Activated naive CD8-positive, alpha-beta T cell treated with anti-CD3 and anti-CD28 coated beads, Interleukin-2, amount 50 U/mL, for 24 hours (primary cell): ENCODE data around the gene RPL28.
"Not testable (repeated sequence)": the region's sequence is repeated elsewhere in the genome, so short reads cannot be mapped to it uniquely, and the experiment has no call there.

Experiments used
- ATAC-seq: fragments of 150-1000 bp; cut with Tn5 transposase; one replicate; pipeline ENCODE4 v1.10.0; 2021
- DNase-seq: peaks from one replicate; pipeline ENCODE4 v3.0.0; 2021
- H3K27ac Mint-ChIP-seq: one replicate; pipeline ENCODE4 v1.8.0; 2021; ENCODE audit warnings: mild to moderate bottlenecking, mixed read lengths
- H3K27me3 Mint-ChIP-seq: one replicate; pipeline ENCODE4 v1.8.0; 2021; ENCODE audit warnings: mixed read lengths
- H3K36me3 Mint-ChIP-seq: one replicate; pipeline ENCODE4 v1.8.0; 2021; ENCODE audit warnings: low read depth, mixed read lengths
- H3K4me1 Mint-ChIP-seq: one replicate; pipeline ENCODE4 v1.8.0; 2021; ENCODE audit warnings: mixed read lengths
- H3K4me3 Mint-ChIP-seq: one replicate; pipeline ENCODE4 v1.8.0; 2021; ENCODE audit warnings: mild to moderate bottlenecking, moderate library complexity, mixed read lengths
- H3K9me3 Mint-ChIP-seq: one replicate; pipeline ENCODE4 v1.8.0; 2021; ENCODE audit warnings: mixed read lengths

Gene RPL28

DNA sequence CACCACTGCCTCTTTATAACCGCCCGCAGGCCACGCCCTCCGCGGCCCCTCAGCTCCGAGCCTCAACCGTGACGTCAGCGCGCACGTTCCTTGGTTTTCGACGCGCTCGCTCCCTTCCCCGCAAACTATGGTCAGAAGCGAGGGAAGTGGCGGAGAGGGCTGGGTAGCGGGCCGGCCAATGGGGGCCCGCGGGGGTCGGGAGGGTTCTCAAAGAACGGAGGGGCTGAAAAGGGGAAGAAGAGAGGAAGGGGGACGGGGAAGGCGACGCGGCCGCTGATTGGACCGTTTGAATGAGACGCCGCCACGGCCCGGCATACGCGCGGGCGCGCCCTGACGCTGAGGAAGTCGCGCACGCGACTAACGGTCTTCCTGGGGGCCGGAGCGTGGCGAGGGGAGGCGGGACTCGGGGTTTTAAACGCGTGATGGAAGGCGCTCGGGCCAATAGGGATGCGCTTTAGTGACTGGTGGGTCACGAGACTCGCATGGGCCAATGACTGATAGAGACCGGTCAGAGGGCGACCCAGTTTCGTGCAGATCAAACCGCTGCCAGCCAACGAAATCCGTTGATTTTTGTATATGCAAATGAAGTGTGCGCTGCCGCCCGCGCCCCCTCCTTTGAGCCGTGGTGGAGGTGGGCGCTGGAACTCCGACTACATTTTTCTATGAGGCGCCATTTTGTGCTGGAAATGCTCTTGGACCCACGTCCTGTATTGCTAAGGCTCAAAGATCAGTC lies 22.2 kb downstream of the RPL28 start:
- peak overlapping the region; percentile 92 for H3K4me3 Mint-ChIP-seq
- peaks cover 34% of the 10 kb centered on the region for H3K36me3 Mint-ChIP-seq
- H3K27ac Mint-ChIP-seq = peak overlapping the region; percentile 98
- H3K9me3 Mint-ChIP-seq = peaks cover 11% of the 10 kb centered on the region
- no peaks in the 10 kb centered on the region for H3K27me3 Mint-ChIP-seq
- H3K4me1 Mint-ChIP-seq = peaks cover 40% of the 10 kb centered on the region
- DNase-seq (peak; percentile 96), ATAC-seq (peak; percentile 96)

DNA sequence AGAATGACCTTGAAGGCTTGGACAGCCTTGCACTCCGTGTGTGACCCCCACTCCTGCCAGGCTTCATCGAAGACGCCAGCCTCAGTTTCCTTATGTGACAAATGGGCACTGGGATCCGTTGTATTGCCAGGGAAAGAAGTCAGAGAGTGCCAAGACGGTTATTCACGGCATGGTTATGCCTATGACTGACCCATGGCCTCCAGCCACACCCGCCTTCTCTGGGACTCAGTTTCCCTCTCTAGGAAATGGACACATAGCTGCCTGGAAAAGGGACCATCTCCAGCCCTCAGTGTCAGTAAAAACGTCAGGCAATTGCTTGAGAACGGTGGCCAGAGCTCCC lies 22.8 kb downstream of the RPL28 start:
- Mint-ChIP-seq H3K4me1 (peaks cover 37% of the 10 kb centered on the region), H3K27ac (peak overlapping the region; percentile 98), H3K27me3 (no peaks in the 10 kb centered on the region), H3K9me3 (peaks cover 11% of the 10 kb centered on the region), H3K36me3 (peaks cover 29% of the 10 kb centered on the region), H3K4me3 (peak overlapping the region; percentile 92)
- DNase-seq = no peak
- no peak for ATAC-seq

DNA sequence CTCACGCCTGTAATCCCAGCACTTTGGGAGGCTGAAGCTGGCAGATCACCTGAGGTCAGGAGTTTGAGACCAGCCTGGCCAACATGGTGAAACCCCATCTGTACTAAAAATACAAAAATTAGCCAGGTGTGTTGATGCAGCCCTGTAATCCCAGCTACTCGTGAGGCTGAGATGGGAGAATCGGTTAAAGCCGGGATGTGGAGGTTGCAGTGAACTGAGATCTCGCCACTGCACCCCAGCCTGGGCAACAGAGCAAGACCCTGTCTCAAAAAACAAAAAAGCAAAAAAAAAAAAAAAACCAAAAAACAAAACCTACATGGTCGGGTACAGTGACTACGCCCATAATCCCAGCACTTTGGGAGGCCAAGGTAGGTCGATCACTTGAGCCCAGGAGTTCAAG lies 23.4 kb downstream of the RPL28 start:
- not testable (repeated sequence) for DNase-seq, ATAC-seq, H3K27me3 Mint-ChIP-seq
- Mint-ChIP-seq H3K4me1 (peaks cover 32% of the 10 kb centered on the region), H3K9me3 (peaks cover 11% of the 10 kb centered on the region), H3K4me3 (peak overlapping the region; percentile 43), H3K36me3 (peaks cover 23% of the 10 kb centered on the region), H3K27ac (peak overlapping the region; percentile 98)

DNA sequence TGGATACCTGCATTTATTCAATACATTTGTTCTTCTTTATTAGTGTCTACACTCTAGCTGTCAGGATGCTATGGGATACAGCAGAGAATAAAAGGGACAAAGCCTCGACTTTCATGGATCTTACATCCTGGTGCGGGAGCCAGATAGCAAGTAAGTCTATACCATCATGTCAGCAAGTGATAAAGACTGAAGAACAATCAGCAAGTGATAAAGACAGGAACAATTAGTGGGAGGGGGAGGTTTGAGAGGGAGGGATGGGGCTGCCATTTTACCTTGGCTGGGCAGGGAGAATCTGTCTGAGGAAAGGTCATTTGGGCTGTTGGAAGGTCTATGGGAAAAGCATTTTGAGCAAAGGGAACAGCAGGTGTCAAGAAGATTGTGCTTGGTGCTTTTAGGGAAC lies 24.4 kb downstream of the RPL28 start:
- H3K27me3 Mint-ChIP-seq = peaks cover 2% of the 10 kb centered on the region
- no peak for ATAC-seq
- no peak overlapping the region for H3K27ac Mint-ChIP-seq

DNA sequence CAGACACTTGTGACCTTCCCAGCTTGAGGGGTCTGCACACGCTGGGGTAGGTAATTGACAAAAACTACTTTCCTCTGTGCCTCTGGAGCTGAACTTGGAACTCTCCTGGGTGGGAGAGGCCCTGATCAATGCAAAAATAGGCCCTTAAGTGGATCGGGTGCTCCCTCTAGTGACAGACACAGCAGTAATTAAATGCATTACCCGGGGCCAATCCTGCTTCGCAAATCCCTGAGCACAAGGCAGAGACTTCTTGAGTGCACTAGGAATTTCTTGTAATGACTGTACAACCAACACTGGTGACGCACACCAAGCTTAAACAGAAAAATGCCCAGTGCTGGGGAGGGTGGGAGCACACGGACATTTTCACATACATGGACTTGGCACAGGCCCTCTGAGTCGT lies 32.5 kb downstream of the RPL28 start:
- H3K27ac Mint-ChIP-seq = no peak overlapping the region
- peaks cover 13% of the 10 kb centered on the region for H3K4me1 Mint-ChIP-seq
- DNase-seq (peak; percentile 53), ATAC-seq (peak; percentile 76)
- H3K4me3 Mint-ChIP-seq = no peak overlapping the region
- H3K9me3 Mint-ChIP-seq = no peaks in the 10 kb centered on the region
- peaks cover 2% of the 10 kb centered on the region for H3K27me3 Mint-ChIP-seq
- no peaks in the 10 kb centered on the region for H3K36me3 Mint-ChIP-seq

More for the DNA sequence above, 24.4 kb downstream of the RPL28 start:
- peaks cover 21% of the 10 kb centered on the region for H3K36me3 Mint-ChIP-seq
- DNase-seq = no peak
- no peak overlapping the region for H3K4me3 Mint-ChIP-seq
- H3K4me1 Mint-ChIP-seq = peaks cover 32% of the 10 kb centered on the region
- H3K9me3 Mint-ChIP-seq = peaks cover 11% of the 10 kb centered on the region

DNA sequence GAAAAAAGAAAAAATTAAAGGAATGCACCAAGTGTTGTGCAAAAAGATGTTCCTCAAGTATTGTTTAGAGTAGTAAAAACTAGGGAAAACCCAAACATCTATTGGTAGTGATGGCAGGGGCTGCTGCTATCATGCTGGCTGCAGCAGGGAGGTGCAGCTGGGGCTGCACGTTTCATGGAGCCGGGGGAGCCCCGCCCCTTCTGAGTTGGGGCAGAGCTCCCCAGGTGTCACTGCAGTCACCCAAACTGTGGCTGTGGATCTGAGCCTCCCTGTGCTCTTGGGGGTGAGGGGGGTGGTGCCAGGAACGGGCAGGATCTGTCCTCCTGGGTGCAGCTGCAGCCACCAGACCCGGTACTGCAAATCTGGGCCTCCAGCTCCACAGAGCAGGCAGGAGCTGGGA lies 33.4 kb downstream of the RPL28 start:
- DNase-seq (no peak), ATAC-seq (no peak)
- Mint-ChIP-seq H3K36me3 (no peaks in the 10 kb centered on the region), H3K27me3 (peaks cover 7% of the 10 kb centered on the region), H3K27ac (no peak overlapping the region), H3K4me3 (no peak overlapping the region), H3K4me1 (peaks cover 13% of the 10 kb centered on the region), H3K9me3 (no peaks in the 10 kb centered on the region)

DNA sequence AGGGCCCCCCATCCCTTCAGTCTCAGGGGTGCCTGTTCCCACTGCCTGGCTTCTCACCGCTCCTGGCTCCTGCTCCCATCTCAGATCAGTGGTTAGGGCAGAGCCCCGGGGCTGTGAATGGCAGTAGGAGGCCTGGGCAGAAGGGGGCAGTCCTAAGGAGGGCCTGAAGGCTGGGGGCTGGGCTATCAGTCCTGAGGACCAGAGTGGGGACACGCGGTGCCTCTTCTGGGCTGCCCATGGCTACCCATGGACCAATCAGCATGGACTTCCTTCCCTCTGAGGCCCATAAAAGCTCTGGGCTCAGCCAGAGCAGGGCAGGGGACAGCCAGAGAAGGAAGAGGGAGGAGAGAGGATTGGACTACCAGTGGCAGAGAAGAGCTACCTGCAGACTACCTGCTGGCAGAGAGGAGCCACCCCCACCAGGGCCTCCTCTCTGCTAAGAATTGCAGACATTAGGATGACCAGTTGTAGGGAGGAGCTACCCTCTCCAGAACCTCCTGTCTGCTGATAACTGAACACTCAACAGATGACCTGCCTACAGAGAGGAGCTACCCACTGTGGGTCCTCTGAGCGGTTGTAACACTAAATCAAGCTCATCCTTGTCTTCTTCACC lies 34.0 kb downstream of the RPL28 start:
- H3K9me3 Mint-ChIP-seq = no peaks in the 10 kb centered on the region
- DNase-seq (no peak), ATAC-seq (no peak)
- H3K4me1 Mint-ChIP-seq = peaks cover 13% of the 10 kb centered on the region
- peaks cover 7% of the 10 kb centered on the region for H3K27me3 Mint-ChIP-seq
- no peak overlapping the region for H3K4me3 Mint-ChIP-seq
- H3K27ac Mint-ChIP-seq = no peak overlapping the region
- no peaks in the 10 kb centered on the region for H3K36me3 Mint-ChIP-seq

DNA sequence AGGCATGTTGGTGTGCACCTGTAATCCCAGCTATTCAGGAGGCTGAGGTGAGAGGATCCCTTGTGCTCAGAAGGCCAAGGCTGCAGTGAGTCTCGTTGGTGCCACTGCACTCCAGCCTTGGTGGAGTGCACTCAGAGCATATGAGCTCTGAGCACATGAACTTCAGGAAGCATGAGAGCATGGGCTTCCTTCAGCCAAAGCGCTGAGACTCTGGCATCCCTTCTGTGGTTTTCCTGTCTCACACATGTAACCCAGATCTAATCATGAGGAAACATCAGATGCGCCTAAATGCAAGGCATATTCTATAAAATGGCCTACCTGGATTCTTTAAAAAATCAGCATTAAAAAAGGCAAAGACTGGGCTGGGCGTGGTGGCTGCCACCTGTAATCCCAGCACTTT lies 35.5 kb downstream of the RPL28 start:
- not testable (repeated sequence) for H3K27ac Mint-ChIP-seq, H3K36me3 Mint-ChIP-seq, H3K27me3 Mint-ChIP-seq, DNase-seq, H3K4me3 Mint-ChIP-seq, H3K9me3 Mint-ChIP-seq, ATAC-seq
- peaks cover 13% of the 10 kb centered on the region for H3K4me1 Mint-ChIP-seq

DNA sequence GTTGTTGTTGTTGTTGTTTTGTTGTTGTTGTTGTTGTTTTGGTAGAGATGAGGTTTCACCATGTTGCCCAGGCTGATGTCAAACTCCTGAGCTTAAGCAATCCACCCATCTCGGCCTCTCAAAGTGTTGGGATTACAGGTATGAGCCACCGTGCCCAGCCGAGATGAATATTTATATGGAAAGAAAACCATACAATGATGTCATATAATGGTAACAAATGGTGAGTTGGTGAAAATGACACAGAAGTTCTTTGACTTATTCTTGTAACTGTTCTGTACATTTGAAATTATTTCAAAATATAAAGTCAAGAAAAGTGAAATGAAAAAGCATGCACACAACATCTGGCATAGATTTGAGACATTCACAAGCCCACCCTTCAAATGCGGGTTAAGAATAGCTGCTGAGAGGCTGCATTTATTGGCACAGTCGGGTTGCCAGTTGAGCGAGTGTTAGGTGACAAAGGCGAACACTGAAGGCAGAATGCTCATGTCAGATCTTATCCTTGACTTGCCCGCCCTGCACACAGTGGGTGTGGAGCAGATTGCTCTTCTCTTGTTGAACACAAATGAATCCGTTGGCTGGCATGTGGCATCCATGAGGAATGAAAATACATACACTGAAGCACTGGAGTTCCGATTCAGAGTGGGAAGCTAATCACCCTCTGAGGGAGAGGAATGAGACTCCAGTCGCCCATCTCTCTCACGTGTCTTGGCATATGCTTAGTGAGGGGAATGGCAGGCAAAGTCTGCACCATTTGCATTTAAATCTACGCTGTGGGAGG lies 37.7 kb downstream of the RPL28 start:
- H3K27ac Mint-ChIP-seq = no peak overlapping the region
- no peaks in the 10 kb centered on the region for H3K36me3 Mint-ChIP-seq
- H3K4me1 Mint-ChIP-seq = peaks cover 9% of the 10 kb centered on the region
- H3K4me3 Mint-ChIP-seq = no peak overlapping the region
- H3K27me3 Mint-ChIP-seq = peaks cover 4% of the 10 kb centered on the region
- ATAC-seq (no peak), DNase-seq (no peak)
- H3K9me3 Mint-ChIP-seq = no peaks in the 10 kb centered on the region

DNA sequence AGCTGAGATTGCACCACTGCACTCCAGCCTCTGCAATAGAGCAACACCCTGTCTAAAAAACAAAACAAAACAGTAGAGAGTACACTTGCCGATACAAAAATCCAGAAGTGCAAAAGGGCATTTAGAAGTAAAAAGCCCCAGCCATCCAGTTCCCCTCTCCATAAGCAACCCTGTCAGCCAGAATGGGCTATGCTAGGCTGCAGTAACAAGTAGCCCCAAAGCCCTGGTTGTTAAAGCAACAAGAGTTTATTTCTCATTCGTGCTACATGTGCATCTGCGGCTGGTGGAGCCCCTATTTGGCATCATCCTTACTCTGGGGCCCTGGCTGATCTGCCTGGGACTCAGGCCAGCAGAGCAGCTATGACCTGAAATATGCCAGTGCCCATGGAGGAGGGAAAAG lies 38.8 kb downstream of the RPL28 start:
- H3K4me3 Mint-ChIP-seq = no peak overlapping the region
- no peak for ATAC-seq
- H3K27ac Mint-ChIP-seq = no peak overlapping the region
- no peaks in the 10 kb centered on the region for H3K9me3 Mint-ChIP-seq
- peaks cover 11% of the 10 kb centered on the region for H3K4me1 Mint-ChIP-seq
- DNase-seq = no peak
- H3K36me3 Mint-ChIP-seq = no peaks in the 10 kb centered on the region
- peaks cover 8% of the 10 kb centered on the region for H3K27me3 Mint-ChIP-seq

DNA sequence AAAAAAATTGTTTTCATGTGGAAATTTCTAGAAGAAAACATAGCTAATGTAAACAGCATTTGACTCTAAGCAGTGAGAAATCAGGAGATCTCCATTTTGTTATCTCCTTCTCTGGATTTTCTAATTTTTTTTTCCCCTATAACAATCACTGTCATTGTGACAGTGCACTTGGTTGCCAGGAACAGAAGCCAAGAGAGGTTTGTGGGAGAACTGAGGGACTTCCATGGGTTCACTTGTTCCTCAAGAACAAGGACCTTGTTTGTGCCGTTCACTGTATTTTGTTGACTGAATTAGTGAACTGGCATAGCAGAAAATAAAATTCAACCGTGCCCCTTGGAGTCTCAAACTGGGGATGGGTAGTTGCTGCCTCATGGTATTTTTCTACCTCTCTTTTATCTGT lies 40.3 kb downstream of the RPL28 start:
- no peak for DNase-seq
- Mint-ChIP-seq H3K27ac (no peak overlapping the region), H3K27me3 (peaks cover 20% of the 10 kb centered on the region), H3K4me1 (peaks cover 10% of the 10 kb centered on the region), H3K9me3 (no peaks in the 10 kb centered on the region), H3K4me3 (no peak overlapping the region), H3K36me3 (no peaks in the 10 kb centered on the region)
- ATAC-seq = no peak

DNA sequence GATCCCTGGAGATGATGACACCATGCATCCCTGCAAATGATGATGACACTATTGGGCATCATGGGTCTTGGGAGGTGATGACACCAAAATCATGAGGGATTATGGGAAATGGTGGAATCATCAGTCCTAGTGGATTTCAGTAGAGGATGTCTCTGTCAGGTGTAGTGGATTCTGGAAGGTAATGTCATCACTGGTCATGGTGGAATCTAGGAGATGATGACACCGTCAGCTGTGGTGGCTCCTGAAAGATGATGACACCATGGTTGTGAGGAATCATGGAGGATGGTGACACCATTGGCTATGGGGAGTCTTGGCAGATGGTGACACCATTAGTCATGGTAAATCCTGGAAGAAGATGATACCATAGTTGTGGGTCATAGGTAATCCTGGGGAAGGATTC lies 45.5 kb downstream of the RPL28 start:
- Mint-ChIP-seq H3K36me3 (no peaks in the 10 kb centered on the region), H3K4me1 (peaks cover 2% of the 10 kb centered on the region), H3K4me3 (no peak overlapping the region), H3K27me3 (peaks cover 29% of the 10 kb centered on the region), H3K27ac (no peak overlapping the region), H3K9me3 (peaks cover 5% of the 10 kb centered on the region)
- no peak for ATAC-seq
- DNase-seq = no peak

DNA sequence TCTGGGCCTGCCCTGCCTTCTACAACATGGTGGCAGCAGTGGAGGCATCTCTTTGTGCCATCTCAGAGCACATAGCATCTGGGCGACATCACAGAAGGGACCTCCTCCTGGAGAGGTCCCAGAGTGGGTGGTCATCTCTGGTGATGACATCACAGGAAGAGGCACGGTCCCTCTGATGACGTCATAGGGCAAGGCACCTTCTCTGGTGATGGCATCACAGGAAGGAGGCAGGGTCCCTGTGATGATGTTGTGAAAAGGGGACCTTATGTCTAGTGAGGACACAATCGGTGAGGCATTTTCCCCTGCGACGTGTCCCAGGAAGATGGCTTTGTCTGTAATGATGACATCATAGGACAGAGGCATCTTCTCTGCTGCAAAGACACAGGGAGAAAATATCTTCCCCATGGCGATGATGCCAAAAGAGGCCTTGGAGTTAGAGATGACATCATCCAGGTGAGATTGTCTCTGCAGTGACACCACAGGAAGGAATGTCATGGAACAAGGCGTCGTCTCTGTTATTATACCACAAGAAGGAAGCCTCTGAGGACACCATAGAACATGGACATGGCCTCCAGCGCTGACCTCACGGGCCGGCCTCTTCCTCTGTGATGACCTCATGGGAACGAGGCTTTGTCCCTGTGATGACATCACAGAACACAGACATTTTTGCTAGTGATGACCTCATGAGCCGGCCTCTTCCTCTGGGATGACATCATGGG lies 46.7 kb downstream of the RPL28 start:
- ATAC-seq (no peak), DNase-seq (no peak)
- Mint-ChIP-seq H3K27ac (no peak overlapping the region), H3K36me3 (no peaks in the 10 kb centered on the region), H3K4me1 (peaks cover 2% of the 10 kb centered on the region), H3K27me3 (peaks cover 39% of the 10 kb centered on the region), H3K9me3 (peaks cover 5% of the 10 kb centered on the region), H3K4me3 (no peak overlapping the region)

DNA sequence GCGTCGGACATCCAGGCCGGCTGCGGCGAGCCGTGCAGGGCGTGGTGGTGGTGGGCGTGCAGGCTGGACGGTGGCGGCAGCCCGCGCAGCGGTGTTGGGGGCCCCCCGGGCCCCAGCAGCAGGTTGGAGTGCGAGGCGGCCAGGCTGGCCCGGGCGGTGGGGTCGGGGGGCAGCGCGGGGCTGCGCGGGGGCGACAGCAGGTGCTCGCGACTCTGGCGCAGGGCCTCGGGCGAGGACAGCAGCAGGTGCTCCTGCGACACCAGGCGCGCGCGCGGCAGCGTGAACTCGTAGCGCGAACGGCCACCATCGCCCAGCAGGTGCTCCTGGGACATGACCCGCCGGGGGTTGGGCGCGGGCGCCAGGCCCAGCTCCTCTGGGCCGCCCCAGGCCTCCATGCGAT lies 47.6 kb downstream of the RPL28 start:
- H3K27me3 Mint-ChIP-seq = peaks cover 45% of the 10 kb centered on the region
- H3K4me3 Mint-ChIP-seq = no peak overlapping the region
- no peak for ATAC-seq
- no peaks in the 10 kb centered on the region for H3K36me3 Mint-ChIP-seq
- no peak overlapping the region for H3K27ac Mint-ChIP-seq
- DNase-seq = no peak
- peaks cover 5% of the 10 kb centered on the region for H3K9me3 Mint-ChIP-seq
- peaks cover 2% of the 10 kb centered on the region for H3K4me1 Mint-ChIP-seq
